HG03135 (cell line): ENCODE measurements around the gene PTGFR.

Source experiments
- ATAC-seq: cut with Tn5 transposase; IDR thresholded peaks from one replicate; pipeline ENCODE4 v1.9.1; 2021; ENCODE audit warnings: mild to moderate bottlenecking, moderate library complexity; ENCODE audit not compliant: unreplicated experiment

The PTGFR gene, protein sequence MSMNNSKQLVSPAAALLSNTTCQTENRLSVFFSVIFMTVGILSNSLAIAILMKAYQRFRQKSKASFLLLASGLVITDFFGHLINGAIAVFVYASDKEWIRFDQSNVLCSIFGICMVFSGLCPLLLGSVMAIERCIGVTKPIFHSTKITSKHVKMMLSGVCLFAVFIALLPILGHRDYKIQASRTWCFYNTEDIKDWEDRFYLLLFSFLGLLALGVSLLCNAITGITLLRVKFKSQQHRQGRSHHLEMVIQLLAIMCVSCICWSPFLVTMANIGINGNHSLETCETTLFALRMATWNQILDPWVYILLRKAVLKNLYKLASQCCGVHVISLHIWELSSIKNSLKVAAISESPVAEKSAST

DNA sequence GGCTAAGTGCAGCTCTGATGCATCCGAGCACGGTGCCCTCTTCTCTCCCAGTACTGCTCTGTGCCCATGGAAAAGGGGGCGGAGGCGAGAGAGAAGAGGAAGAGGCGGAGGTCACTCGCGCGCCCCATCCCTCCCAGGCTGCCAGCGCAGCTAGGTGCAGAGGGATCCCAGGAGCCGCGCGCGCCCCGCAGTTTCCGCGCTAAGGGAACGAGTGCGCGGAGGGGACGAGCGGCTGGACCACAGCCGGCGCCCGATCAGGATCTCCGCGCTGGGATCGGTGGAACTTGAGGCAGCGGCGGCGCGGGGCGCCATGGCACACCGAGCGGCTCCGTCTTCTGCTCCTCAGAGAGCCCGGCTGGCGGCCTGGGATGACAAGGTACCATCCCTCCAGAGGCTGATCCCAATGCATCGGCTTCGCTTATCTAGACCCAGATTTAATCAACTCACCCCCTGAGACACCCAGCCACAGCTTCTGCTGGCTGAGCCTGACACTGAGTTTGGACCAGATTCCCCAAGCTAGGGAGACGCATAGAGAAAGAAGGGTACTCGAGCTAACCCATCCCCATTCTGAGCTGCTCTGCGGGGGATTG, at the start of gene PTGFR:
Gene PTGFR, plus strand, starts transcription at position 114 of the 590 bp plus-strand sequence. CDS start 1,770 bp downstream, outside the sequence.
- ATAC-seq, result no peak

DNA sequence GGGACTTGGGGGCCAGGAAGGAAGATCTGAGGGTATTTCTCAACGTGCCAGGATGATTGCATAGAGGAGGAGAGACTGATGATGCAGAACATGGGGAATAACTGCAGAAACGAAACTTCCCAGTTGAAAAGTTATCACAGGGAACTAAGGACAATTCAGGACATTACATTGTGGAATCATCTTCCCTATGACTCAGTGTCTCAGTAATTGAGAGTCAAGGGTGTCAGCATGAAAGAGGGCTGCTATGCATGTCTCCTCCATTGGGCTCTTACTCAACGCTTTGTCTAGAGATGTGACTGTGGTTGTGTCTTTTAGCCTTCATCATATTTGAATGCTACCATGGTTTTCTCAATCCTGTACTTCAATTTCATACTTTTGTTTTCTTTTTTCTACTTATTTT, 48.9 kb upstream of the PTGFR start:
- no peak for ATAC-seq

DNA sequence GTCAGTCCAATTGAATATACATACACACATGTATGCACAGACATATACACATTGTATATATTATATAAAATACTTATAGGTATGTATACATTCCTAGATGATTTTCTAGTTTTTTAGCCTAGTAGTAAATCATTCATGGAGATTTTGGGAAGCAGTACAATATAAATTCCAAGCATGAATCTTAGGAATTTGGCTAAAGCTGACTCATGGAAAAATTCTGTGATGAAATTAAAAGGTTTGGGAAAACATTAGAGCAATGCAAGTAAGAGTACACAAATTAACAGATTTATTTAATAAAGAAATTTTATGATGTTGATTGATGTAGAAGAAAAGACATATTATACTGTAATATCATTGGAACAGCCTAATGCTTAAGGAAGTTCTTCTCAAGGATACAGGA, 43.7 kb upstream of the PTGFR start:
- no peak for ATAC-seq

DNA sequence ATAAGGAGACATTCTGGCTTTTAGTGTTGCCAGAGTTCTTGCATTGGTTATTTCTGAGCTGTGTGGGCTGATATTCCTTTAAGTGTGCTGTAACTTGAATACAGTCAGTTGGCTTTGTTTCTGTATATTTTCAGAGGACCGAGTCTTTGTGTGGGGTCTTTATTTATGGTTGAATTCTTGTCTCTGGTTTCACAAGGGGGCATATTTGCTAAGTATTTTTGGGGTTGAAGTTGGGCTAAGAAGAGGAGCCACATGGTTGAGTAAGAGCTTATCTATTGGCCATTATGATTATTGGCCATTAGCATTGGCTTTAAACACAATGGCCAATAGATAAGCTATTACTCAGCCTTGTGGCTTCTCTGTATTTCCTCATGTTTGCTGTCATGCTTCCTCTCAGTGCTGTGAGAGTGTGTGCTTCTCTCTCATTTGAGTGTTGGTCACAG, 26.3 kb upstream of the PTGFR start:
- ATAC-seq, result no peak

DNA sequence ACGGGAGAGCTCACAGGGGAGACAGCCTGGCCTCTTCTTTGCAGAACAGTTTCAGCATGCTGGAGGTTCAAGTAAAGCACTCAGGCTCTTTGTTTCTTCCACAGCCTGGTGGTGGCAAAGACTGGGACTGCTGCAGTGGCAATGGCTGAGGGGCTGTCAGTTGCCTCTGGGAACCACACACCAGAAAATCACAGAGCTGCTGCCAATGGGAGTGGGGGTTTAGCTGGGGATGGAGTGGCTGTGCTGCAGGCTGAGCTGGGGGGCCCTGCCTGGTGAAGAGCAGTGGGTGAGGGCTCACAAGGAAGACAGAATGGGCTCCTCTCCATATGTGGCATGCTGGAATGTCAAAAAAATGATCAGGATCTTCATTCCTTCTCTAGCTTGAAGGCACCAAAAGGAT, 25.6 kb upstream of the PTGFR start:
- no peak for ATAC-seq

DNA sequence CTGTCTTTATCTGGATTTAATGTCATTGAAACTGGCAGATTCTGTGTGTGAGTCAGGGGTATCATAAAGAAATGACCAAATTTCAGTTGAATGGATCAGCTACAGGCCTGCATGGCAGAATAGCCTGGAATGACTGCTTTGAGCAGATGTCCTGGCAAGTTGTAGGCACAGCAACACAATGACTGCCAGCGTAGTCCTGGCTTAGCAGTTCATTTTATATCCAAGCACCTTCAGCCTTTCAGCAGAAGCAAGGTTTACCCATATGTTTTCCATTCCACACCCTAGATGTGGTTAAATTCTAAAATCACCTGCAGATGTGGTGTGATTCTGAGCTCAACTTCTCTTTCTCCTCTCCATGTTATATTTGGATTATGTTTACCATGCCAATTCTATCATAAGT, 22.3 kb upstream of the PTGFR start:
- no peak for ATAC-seq

DNA sequence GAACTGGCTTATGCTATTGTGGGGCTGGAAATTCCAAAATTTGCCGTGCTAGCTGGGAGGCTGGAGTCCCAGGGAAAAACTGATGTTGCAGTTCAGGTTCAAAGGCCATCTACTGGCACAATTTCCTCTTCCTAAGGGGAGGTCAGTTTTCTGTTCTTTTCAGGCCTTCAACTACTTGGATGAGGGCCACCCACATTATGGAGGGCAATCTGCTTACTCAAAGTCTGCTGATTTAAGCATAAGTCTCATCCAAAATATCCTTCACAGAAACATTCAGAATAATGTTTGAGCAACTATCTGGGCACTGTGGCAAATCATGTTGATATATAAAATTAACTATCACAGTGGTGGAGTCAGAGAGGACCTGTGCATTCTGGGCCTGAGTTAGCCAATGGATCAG, 21.2 kb upstream of the PTGFR start:
- ATAC-seq, result no peak

DNA sequence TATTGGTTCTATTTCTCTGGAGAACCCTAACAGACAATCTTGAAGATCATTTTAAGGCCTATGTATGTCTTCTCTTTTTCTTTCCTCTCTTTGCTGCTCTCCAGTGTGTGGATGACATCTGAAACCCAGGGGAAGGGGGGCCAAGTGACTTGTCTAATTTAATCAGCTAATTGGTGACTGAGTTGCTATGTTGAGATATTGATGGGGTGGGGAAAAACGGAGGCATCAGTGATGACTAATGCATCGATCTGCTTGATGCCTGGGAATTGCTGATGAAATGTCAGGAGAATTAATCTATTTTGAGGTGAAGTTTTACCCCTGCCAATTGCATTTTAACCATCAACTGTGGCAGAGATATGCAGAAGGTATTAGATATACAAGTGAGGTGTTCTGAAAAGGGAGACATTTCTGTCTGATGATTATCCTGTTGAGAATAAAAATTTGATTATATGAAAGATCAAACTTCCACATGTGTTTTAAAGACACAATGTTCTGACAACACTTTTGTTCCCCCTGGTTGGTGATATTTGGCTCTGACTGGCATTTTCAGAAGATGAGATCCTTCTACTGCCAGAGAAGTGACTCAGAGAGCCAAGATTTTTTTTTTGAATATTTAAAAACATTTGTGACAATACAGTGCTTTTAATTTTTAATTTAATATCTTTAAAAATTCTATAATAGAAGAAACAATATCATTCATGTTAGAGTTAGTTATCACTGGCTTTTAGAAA, 18.7 kb upstream of the PTGFR start:
- no peak for ATAC-seq

DNA sequence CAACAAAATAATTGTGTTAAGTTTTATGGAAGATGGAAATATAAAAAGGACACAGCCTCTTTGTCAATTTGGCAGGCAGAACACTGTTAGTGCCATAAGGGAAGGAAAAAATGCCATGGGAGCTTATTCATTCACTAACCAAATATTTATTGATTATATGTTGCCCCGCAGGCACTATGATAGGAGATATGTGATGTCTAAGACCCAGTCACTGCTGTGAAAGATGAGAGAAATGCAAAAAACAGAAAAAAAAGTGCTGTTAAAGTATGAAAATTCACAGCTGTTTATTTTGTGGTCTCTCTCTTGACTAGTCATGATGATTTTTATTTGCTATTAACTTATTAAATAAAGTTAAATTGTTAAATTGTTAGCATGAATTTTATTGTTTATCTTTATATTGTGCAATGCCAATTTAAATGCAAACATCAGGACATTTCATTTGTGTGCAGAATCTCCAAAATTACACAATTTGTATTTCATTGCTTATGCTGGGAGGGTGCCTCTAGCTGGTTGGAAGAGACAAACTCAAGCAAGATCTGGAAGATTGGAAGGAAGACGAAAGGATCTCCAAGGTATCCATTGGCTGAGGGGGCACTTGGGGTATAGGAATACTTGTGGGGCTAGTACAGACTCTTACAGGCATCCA, 17.8 kb upstream of the PTGFR start:
- no peak for ATAC-seq

DNA sequence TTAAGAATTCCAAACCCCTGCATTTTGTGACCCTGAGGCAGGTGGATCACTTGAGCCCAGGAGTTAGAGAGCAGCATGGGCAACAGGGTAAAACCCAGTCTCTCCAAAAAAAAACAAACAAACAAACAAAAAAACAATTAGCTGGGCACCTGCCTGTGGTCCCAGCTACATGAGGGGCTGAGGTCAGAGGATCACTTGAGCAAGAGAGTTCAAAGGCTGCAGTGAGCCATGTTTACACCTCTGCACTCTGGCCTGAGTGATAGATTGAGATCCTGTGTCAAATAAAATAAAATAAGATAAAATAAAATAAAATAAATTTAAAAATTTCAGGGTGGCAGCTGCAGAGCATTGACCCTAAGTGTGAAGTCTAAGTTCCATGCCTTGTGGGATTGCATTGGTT, 16.7 kb upstream of the PTGFR start:
- no peak for ATAC-seq

DNA sequence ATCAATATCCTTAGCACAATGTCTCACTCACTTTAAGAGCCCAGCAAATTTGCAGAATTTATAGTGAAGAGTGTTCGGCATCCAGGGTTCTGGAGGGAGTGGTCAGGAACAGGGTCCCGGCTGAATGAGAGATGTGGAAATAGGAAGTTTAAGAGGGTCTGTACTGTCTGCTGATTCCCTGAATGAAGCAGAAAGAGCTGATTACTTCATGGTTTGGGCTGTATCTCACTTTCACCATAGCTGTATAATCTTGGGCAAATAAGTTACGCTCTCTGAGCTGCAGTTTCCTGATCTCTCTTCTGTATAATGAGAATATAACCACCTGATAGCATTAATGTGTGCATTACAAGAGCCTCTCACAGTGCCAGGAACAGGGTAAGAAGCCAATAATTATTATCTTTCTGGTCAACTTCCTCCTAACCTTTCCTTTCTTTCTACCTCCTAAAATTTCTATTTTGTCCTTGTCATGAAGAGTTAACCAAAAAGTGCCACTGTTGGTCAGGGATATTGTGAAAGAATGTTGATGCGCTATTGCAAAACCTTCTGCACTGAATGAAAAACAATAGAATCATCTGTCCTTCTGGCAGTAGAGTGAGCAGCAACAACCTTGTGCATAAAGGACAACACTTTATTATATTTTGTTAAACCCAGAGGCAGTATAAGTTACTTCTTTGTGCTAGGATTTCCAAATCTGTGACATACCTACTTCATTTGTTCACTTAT, 14.7 kb upstream of the PTGFR start:
- no peak for ATAC-seq

DNA sequence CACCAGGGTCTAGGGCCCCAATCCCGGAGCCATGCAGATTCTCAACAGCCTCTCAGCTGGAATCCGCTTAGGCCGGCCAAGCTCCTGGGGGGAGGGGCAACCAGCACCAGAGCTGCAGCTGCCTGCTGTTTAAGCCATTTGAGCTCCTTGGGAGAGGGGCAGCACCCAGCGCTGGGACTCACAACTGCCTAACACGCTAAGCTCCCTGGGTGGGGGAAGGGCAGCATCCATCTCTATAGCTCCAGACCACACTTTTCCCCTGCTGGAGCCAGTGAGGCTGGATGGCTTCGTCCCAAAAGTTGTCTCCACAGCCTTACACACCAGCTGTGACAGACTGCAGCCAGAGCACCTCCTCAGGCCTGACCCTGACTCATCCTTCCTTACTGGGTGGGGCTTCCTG, 6.9 kb upstream of the PTGFR start:
- no peak for ATAC-seq

DNA sequence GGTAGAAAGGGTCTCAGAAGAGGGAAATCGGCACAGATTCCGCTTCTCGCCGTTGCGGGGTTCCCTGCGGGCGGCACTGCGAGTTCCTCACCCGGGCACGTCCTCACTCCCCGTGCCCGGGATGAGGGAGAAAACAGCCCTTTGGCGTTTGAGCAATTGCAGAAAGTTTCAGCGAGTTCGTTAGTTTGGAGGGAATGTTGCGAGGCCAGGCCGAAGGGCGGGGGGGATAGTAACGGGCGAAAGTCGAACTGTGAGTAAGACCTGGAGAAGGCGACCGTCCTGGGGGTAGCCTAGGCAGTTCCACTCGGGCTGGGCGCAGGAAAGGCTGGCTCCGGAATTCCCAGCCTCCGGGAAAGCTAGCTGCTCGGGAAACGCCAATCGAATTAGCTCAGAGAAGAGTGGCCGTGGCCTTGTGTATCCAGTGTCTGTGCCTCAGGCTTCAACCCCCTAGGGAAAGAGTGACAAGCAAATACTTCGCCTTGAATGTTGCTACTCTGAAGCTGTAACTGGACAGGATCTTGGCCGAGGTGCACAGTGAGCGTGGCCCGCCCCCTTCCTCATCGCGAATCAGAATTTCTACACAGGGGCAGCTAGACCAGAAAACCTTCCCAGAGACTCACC, 787 bp downstream of the PTGFR start:
- ATAC-seq, result no peak

DNA sequence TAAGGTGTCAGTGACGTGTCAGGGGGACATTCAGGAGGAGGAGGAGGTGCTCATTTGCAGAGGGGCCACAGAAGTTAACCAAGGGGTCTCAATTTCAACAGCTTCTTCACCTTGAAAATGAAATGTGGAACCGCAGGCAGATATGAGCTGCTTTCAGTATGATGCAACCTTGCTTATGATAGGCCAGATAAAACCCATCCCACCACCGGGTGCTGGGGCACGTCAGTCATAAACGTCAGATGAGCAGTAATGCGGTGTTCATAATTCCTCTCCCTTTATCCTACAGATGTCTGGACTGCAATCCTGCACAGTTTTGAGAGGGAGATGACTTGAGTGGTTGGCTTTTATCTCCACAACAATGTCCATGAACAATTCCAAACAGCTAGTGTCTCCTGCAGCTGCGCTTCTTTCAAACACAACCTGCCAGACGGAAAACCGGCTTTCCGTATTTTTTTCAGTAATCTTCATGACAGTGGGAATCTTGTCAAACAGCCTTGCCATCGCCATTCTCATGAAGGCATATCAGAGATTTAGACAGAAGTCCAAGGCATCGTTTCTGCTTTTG, 1.7 kb downstream of the PTGFR start:
- no peak for ATAC-seq

DNA sequence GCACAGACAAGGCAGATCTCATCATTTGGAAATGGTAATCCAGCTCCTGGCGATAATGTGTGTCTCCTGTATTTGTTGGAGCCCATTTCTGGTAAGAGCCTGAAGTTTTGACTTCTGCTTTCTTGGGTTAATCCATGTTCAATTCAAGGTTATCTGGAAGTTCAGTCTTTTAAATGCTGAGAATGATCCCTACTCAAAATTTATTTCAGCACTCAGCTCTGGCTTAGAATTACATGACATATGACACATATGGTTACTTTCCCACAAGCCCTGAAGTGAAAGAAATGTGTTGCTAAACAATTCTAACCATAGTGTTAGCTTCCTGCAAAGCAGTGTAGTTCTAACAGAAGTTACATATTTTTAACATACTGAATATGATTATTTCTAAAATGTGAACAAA, 2.7 kb downstream of the PTGFR start:
- ATAC-seq, result no peak

DNA sequence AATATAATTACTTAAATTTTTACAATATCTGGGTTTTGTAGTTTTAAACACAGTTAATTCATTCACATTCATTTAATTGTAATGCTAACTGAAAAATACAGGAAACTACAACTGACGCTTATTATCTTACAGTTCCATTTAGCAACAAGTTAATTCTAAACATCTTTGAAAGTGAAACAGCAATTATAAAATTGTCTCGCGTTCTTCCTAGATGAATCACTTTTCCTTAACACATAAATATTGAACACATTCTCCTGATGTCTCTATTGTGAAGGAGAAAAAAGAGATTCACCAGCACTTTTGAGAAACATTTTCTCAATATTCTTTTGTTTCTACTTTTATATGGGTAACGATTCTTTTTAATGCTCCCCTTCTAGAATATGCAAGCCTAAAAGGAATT, 6.4 kb downstream of the PTGFR start:
- no peak for ATAC-seq

DNA sequence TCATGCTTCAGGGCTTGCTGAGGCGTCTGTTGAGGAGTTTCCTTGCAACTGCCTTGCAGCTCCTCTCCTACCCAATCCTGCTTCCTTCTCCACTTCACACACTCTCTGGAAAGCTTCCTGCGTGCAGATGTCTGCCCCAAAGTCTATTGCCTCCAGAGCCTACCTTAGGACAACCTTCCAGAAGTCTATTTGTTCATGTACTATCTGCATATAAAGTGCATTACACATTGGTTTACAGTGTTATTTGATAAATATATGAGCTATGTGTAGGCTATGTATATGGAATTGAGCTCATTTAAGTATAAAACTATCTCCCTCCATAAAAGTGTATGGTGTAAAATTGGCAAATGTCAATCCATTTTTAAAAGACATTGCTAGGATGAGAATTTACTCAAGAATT, 9.8 kb downstream of the PTGFR start:
- ATAC-seq, result no peak

DNA sequence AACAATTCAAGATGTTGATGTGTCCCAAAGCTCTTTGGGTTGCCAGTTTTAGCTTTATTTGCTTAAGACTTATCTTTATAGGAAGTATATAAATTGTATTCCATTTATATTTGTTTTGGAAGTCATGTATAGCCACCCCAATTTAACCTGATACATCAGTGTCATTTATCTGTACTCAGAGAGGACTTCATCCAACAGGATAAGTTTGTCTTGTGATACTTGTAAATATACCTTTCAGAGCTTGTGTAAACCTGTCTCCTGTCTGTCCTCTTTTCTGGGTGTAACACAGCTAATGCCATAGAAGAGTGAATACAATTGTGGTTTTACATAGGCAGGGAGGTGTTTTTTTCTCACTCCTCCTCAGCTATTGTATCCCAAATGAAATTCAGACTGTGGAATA, 10.4 kb downstream of the PTGFR start:
- ATAC-seq, result no peak

DNA sequence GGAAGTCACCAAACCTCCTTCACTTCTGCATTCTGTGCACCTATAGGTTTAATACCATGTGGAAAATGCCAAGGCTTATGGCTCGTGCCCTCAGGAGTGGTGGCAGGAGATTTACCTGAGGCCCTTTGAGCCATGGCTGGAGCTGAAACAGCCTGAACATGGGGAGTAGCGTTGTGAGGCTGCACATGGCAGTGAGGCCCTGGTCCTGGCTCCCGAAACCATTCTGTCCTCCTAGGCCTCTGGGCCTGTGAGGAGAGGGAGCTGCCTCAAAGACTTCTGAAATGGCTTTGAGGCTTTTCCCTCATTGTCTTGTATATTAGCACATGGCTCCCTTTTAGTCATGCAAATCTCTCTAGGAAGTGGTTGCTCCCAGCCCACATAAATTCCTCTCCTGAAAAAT, 20.6 kb downstream of the PTGFR start:
- ATAC-seq, result no peak

DNA sequence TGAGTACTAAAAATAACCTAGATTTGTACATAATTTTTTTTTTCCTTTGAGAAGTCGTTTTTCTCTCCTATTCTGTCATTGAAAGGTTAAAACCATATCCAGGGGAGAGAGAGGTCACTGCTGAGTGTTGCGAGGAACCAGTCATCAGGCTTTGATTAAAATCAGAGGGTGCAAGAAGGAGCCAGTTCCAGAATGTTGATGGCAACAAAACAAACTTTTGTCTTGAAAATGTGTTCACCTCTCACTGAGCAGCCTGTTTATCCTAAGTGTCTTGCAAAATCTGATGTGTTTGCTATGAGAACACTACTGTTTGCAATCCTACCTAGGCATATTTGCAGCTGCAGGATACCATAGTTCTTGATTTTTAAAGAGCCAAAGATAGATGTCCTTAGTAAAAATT, 25.9 kb downstream of the PTGFR start:
- no peak for ATAC-seq
